Measurements from ENCODE around the gene ARFGAP2. TPM values are rescaled to one million over a fixed set of nuclear protein-coding genes. Genes with fewer than 3 reads are reported as not detected.

The ARFGAP2 gene
- total and polyA plus RNA-seq, 2 of the 8 experiments (the other 6 are each of a cell fraction or from before 2014, with no cell fraction given): 50.2 to 64.0 TPM

GRCh38 chr11:47178737-47179654 lies 2.3 kb upstream of the ARFGAP2 start:
- ChIA-PET POLR2A (ENCODE audit: partially characterized antibody) (interaction anchor here (0.8 to 4.5 kb wide), 9 partner anchors 8 to 80 kb away, joined by 3 to 35 read pairs (median 12); partner anchors contain the start of genes ACP2, DDB2, NR1H3 and PACSIN3), CTCF (ENCODE audit: partially characterized antibody) (interaction anchor here (0.8 to 16.6 kb wide), 35 partner anchors 9 to 530 kb away, joined by 3 to 247 read pairs (median 5); partner anchors contain the start of genes ACP2, DDB2, MYBPC3 and NR1H3)
- no peak overlapping the region for H2AK5ac ChIP-seq (ENCODE audit: low read depth, low read length)
- H3K36me3 ChIP-seq (ENCODE audit: control insufficient read depth in 2 of 4, insufficient read depth in 4 of 4, low read length in 3 of 4): peaks cover 9 to 18% (median 12%) of the 10 kb centered on the region in 4 experiments; a peak in 7 of 8 replicates
- peaks cover 8 to 33% of the 10 kb centered on the region in 2 experiments for H3K79me2 ChIP-seq (ENCODE audit: control insufficient read depth in 1 of 2, insufficient read depth in 2 of 2, low read length in 2 of 2)
- H3K23me2 ChIP-seq (ENCODE audit: low read depth, low read length): peaks cover 8% of the 10 kb centered on the region
- no peak overlapping the region for H2AFZ ChIP-seq (ENCODE audit: low read length)
- H3K4ac ChIP-seq (replicated peaks; ENCODE audit: insufficient read length, low read depth, low read length): no peak overlapping the region
- H4K5ac ChIP-seq (ENCODE audit: insufficient read length, low read depth, low read length): no peak overlapping the region
- H3K27ac ChIP-seq (ENCODE audit: low read depth, low read length): no peak overlapping the region
- H2BK120ac ChIP-seq (replicated peaks; ENCODE audit: low read depth, low read length): no peak overlapping the region
- no peaks in the 10 kb centered on the region for H3K9me3 ChIP-seq (ENCODE audit: insufficient read depth in 2 of 2, low read depth in 1 of 2, low read length in 1 of 2)
- no peak overlapping the region for H2BK15ac ChIP-seq (ENCODE audit: low read length)
- H3K23ac ChIP-seq (ENCODE audit: insufficient read length): no peak overlapping the region
- 90% methylated on average over 23 of the region's 23 CpGs; no CpG with 5 or more reads in 1 of the 2 experiments for WGBS, 2 experiments (ENCODE audit: extremely low coverage in 1 of 2, insufficient coverage in 1 of 2, insufficient read length in 1 of 2, insufficient replicate concordance in 2 of 2, low coverage in 1 of 2, low lambda C conversion rate in 2 of 2, missing lambda C conversion rate in 1 of 2)
- no peak overlapping the region for H3K56ac ChIP-seq (replicated peaks; ENCODE audit: insufficient read length, low read depth, low read length)
- H3K4me3 ChIP-seq (ENCODE audit: extremely low read depth in 1 of 4, insufficient read depth in 2 of 4, low read depth in 3 of 4, low read length in 4 of 4): no peak overlapping the region
- H2BK12ac ChIP-seq (ENCODE audit: low read depth, low read length): 0 out of 2 replicates have a peak overlapping the region, but pooled peaks have one; percentile 27
- no peak for FAIRE-seq
- no peak overlapping the region for H3K14ac ChIP-seq (ENCODE audit: insufficient read length)
- peaks cover 10% of the 10 kb centered on the region for H3K79me1 ChIP-seq (ENCODE audit: low read depth, low read length)
- H4K20me1 ChIP-seq (replicated peaks in 1 of 2; ENCODE audit: control insufficient read depth in 1 of 2, insufficient read depth in 2 of 2, low read length in 2 of 2): peaks cover 0 to 10% of the 10 kb centered on the region in 2 experiments
- no peak overlapping the region for H2BK20ac ChIP-seq (ENCODE audit: low read length)
- H3K18ac ChIP-seq (ENCODE audit: extremely low read depth, low read length): no peak overlapping the region
- no peak overlapping the region for H4K91ac ChIP-seq (replicated peaks; ENCODE audit: insufficient read length, low read length)
- peaks cover 0 to 8% (median 1%) of the 10 kb centered on the region in 4 experiments; a peak in 6 of 7 replicates for H3K4me1 ChIP-seq (replicated peaks in 1 of 4; ENCODE audit: control insufficient read depth in 3 of 4, insufficient read depth in 4 of 4, low read length in 3 of 4)
- H3K4me2 ChIP-seq (ENCODE audit: insufficient read depth in 1 of 2, low read depth in 2 of 2, low read length in 2 of 2): no peak overlapping the region
- H4K8ac ChIP-seq (ENCODE audit: extremely low read depth, insufficient read depth, low read length): no peak overlapping the region
- H3K9ac ChIP-seq (replicated peaks in 1 of 4; ENCODE audit: extremely low read depth in 1 of 4, low read depth in 3 of 4, low read length in 3 of 4): no peak overlapping the region
- no peak for DNase-seq (ENCODE audit: low read depth in 1 of 2, low spot score in 2 of 2)
- no peak overlapping the region for H2BK5ac ChIP-seq (ENCODE audit: low read depth, low read length)
- H3K27me3 ChIP-seq (replicated peaks in 1 of 4; ENCODE audit: control insufficient read depth in 3 of 4, extremely low read depth in 1 of 4, insufficient read depth in 3 of 4, low read length in 3 of 4): no peaks in the 10 kb centered on the region
- TF ChIP-seq RAD21 (IDR thresholded peaks at IDR 0.05 in 1 of 2, conservative IDR thresholded peaks at IDR 0.05 in 1 of 2; ENCODE audit: low read depth in 2 of 2, low read length in 2 of 2) (no peak), POU5F1 (IDR thresholded peaks at IDR 0.05; ENCODE audit: low read depth, low read length) (no peak), EP300 (IDR thresholded peaks at IDR 0.05; ENCODE audit: borderline replicate concordance in 1 of 2, low read depth in 2 of 2, low read length in 2 of 2) (no peak), TAF7 (optimal IDR thresholded peaks at IDR 0.05; ENCODE audit: borderline replicate concordance, low read depth, low read length) (no peak), TEAD4 (IDR thresholded peaks at IDR 0.05; ENCODE audit: low read depth, low read length) (no peak), ASH2L (IDR thresholded peaks at IDR 0.05; ENCODE audit: low read length) (no peak), HDAC2 (IDR thresholded peaks at IDR 0.05; ENCODE audit: borderline replicate concordance in 1 of 2, low read depth in 2 of 2, low read length in 2 of 2) (no peak), YY1 (IDR thresholded peaks at IDR 0.05; ENCODE audit: low read depth, low read length) (no peak), SIN3A (conservative IDR thresholded peaks at IDR 0.05 in 1 of 2, IDR thresholded peaks at IDR 0.05 in 1 of 2; ENCODE audit: low read depth in 1 of 2, low read length in 2 of 2) (no peak), KDM5A (IDR thresholded peaks at IDR 0.05; ENCODE audit: low read length) (no peak)
